HL-60 (cell line): ENCODE measurements around the gene SNTG2.

ENCODE experiments used
- DNase-seq, 2 experiments: peaks; one replicate each; pipeline ENCODE4 v3.0.0-alpha.2; 2010 to 2020; ENCODE audit warnings: low read depth in 1 of 2, low spot score in 1 of 2
- H3K27ac ChIP-seq: fragments of 250-450 bp; sonication (Bioruptor Pico); replicated peaks from 2 replicates; pipeline ENCODE4 v1.5.1; 2020; ENCODE audit warnings: mild to moderate bottlenecking, moderate library complexity
- H3K27me3 ChIP-seq: fragments of 250-450 bp; sonication (Bioruptor Pico); 2 replicates; pipeline ENCODE4 v1.5.1; 2021; ENCODE audit warnings: mild to moderate bottlenecking, moderate library complexity; ENCODE audit not compliant: insufficient read depth, poor library complexity, severe bottlenecking
- H3K4me3 ChIP-seq: replicated peaks from 2 replicates; pipeline ENCODE4 v1.5.1; 2011; ENCODE audit warnings: mild to moderate bottlenecking, control low read depth, low read length; ENCODE audit not compliant: insufficient read depth
- GABPA ChIP-seq: IDR thresholded peaks from 2 replicates; pipeline ENCODE4 v1.6.1; 2012; ENCODE audit warnings: low read depth
- POLR2AphosphoS5 ChIP-seq: IDR thresholded peaks from 2 replicates; pipeline ENCODE4 v1.6.1; 2012; ENCODE audit warnings: low read depth
- REST ChIP-seq: IDR thresholded peaks from 2 replicates; pipeline ENCODE4 v1.6.1; 2012; ENCODE audit warnings: low read depth; ENCODE audit not compliant: insufficient replicate concordance
- SPI1 ChIP-seq: IDR thresholded peaks from 2 replicates; pipeline ENCODE4 v1.6.1; 2012; ENCODE audit warnings: low read depth, mild to moderate bottlenecking, borderline replicate concordance
- TF ChIP-seq, protein P1 (sequence below): IDR thresholded peaks from one replicate; pipeline ENCODE4 v1.5.1; 2011; ENCODE audit warnings: low read length, control low read depth, inconsistent platforms; ENCODE audit not compliant: insufficient read depth

Gene SNTG2

DNA sequence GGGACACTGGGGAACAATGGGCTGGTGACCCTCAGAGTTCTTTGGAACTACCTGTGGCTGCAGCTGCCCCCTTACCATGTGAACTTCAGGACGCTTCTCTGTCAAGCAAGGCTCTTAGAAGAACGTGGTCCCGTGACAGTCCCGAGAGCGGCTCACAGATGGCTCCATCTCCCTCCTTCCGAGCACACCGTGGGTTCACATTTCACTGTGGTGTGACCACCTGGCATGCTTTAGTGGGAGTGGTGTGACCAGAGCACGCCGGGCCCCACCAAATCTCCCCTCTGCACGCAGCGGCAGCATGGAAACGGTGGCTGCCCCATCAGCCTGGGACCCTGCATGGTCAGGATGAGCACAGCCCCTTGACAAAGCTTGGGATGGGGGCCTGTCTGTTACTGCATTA lies 452.9 kb downstream of the SNTG2 start:
- Histone ChIP-seq H3K27me3 (no peaks in the 10 kb centered on the region), H3K27ac (no peak overlapping the region), H3K4me3 (no peak overlapping the region)
- DNase-seq = no peak
- no peak for TF ChIP-seq SPI1
- no peak for TF ChIP-seq POLR2AphosphoS5
- TF ChIP-seq REST = no peak
- no peak for TF ChIP-seq GABPA
- TF ChIP-seq, protein P1, sequence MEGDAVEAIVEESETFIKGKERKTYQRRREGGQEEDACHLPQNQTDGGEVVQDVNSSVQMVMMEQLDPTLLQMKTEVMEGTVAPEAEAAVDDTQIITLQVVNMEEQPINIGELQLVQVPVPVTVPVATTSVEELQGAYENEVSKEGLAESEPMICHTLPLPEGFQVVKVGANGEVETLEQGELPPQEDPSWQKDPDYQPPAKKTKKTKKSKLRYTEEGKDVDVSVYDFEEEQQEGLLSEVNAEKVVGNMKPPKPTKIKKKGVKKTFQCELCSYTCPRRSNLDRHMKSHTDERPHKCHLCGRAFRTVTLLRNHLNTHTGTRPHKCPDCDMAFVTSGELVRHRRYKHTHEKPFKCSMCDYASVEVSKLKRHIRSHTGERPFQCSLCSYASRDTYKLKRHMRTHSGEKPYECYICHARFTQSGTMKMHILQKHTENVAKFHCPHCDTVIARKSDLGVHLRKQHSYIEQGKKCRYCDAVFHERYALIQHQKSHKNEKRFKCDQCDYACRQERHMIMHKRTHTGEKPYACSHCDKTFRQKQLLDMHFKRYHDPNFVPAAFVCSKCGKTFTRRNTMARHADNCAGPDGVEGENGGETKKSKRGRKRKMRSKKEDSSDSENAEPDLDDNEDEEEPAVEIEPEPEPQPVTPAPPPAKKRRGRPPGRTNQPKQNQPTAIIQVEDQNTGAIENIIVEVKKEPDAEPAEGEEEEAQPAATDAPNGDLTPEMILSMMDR = no peak

DNA sequence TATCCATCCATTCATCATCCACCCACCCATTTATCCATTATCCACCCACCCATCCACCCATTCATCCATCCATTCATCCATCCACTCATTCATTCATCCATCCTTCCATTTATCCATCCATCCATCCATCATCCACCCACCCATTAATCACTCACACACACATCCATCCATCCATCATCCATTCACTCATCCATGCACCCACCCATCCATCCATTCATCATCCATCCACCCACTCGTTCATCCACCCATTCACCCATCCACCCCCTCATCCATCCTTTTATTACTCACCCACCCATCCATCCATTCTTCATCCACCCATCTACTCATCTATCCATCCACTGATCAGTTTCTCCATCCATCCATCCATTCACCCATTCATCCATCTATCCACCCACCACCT lies 454.5 kb downstream of the SNTG2 start:
- DNase-seq = no peak
- H3K4me3 ChIP-seq = no peak overlapping the region
- TF ChIP-seq SPI1 = no peak
- TF ChIP-seq, protein P1 = no peak
- no peak for TF ChIP-seq GABPA
- no peaks in the 10 kb centered on the region for H3K27me3 ChIP-seq
- H3K27ac ChIP-seq = no peak overlapping the region

- no peak overlapping the region for H3K27ac ChIP-seq
- no peak overlapping the region for H3K4me3 ChIP-seq
- no peaks in the 10 kb centered on the region for H3K27me3 ChIP-seq
- TF ChIP-seq POLR2AphosphoS5 = no peak
- no peak for TF ChIP-seq SPI1
- no peak for TF ChIP-seq GABPA
- TF ChIP-seq, protein P1 = no peak
- DNase-seq = no peak
Measured at GRCh38 chr2:1405967-1406366, 455.3 kb downstream of the SNTG2 start.

- Histone ChIP-seq H3K27ac (no peak overlapping the region), H3K4me3 (no peak overlapping the region), H3K27me3 (no peaks in the 10 kb centered on the region)
- no peak for TF ChIP-seq GABPA
- no peak for TF ChIP-seq SPI1
- TF ChIP-seq POLR2AphosphoS5 = no peak
- TF ChIP-seq, protein P1 = no peak
- TF ChIP-seq REST = no peak
- DNase-seq = no peak
Measured at GRCh38 chr2:1406434-1406833, 455.8 kb downstream of the SNTG2 start.
